ENCODE measurements around the gene GPR37. TPM values are rescaled to one million over a fixed set of nuclear protein-coding genes. Genes with fewer than 3 reads are reported as not detected.

Gene GPR37
- polyA plus RNA-seq, 1 donor from 2014 or later: 1.4 TPM

DNA sequence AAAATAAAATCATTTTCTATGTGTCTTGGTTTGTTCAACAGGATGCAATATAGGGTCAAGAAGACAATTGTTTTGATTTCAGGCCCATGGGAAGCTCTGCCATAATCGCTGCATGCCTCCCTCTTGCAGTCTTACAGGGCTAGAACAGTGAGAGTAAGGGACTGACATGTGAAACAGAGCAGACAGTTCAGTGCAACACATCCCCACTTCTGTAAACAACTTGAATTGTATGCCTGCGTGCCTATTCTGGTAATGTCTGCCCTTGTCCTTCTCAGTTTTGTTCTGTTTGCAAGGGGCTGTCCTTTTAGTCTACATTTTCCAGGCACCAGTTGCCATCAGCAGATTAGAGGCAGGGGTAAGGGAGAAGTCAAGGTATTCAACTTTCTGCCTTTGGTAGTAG lies 34.8 kb upstream of the GPR37 start:
- Histone ChIP-seq H3K79me2 (replicated peaks; ENCODE audit: insufficient read depth, low read length) (no peaks in the 10 kb centered on the region), H3K27me3 (ENCODE audit: insufficient read depth, low read depth, low read length) (no peaks in the 10 kb centered on the region), H3K9me2 (ENCODE audit: insufficient read depth, low read length) (no peaks in the 10 kb centered on the region), H3K4me2 (ENCODE audit: low read length) (no peak overlapping the region), H2AFZ (ENCODE audit: low read depth, low read length) (no peak overlapping the region), H3K9ac (ENCODE audit: low read length) (no peak overlapping the region), H3F3A (ENCODE audit: insufficient read depth, low read length, poor library complexity, severe bottlenecking) (no peaks in the 10 kb centered on the region), H3K9me3 (ENCODE audit: low read length) (no peaks in the 10 kb centered on the region), H3K36me3 (ENCODE audit: insufficient read depth, low read length) (no peaks in the 10 kb centered on the region), H4K20me1 (ENCODE audit: insufficient read depth) (no peaks in the 10 kb centered on the region), H3K4me3 (ENCODE audit: low read length) (no peak overlapping the region), H3K27ac (ENCODE audit: low read length) (no peak overlapping the region)
- TF ChIP-seq MXI1 (conservative IDR thresholded peaks at IDR 0.05; ENCODE audit: poor library complexity, severe bottlenecking) (no peak), RAD21 (conservative IDR thresholded peaks at IDR 0.05) (no peak), CTCF (IDR thresholded peaks at IDR 0.05; ENCODE audit: poor library complexity, severe bottlenecking) (no peak), EZH2 (IDR thresholded peaks at IDR 0.05; ENCODE audit: borderline replicate concordance, insufficient read depth, low read length, poor library complexity, severe bottlenecking) (no peak), EP300 (conservative IDR thresholded peaks at IDR 0.05; ENCODE audit: poor library complexity, severe bottlenecking) (no peak), TAF1 (IDR thresholded peaks at IDR 0.05; ENCODE audit: low read depth) (no peak), POLR2AphosphoS5 (IDR thresholded peaks at IDR 0.05) (no peak), SMC3 (conservative IDR thresholded peaks at IDR 0.05; ENCODE audit: poor library complexity) (no peak)
- TF ChIP-seq, protein P1, sequence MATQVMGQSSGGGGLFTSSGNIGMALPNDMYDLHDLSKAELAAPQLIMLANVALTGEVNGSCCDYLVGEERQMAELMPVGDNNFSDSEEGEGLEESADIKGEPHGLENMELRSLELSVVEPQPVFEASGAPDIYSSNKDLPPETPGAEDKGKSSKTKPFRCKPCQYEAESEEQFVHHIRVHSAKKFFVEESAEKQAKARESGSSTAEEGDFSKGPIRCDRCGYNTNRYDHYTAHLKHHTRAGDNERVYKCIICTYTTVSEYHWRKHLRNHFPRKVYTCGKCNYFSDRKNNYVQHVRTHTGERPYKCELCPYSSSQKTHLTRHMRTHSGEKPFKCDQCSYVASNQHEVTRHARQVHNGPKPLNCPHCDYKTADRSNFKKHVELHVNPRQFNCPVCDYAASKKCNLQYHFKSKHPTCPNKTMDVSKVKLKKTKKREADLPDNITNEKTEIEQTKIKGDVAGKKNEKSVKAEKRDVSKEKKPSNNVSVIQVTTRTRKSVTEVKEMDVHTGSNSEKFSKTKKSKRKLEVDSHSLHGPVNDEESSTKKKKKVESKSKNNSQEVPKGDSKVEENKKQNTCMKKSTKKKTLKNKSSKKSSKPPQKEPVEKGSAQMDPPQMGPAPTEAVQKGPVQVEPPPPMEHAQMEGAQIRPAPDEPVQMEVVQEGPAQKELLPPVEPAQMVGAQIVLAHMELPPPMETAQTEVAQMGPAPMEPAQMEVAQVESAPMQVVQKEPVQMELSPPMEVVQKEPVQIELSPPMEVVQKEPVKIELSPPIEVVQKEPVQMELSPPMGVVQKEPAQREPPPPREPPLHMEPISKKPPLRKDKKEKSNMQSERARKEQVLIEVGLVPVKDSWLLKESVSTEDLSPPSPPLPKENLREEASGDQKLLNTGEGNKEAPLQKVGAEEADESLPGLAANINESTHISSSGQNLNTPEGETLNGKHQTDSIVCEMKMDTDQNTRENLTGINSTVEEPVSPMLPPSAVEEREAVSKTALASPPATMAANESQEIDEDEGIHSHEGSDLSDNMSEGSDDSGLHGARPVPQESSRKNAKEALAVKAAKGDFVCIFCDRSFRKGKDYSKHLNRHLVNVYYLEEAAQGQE (IDR thresholded peaks at IDR 0.05; ENCODE audit: borderline replicate concordance): no peak

DNA sequence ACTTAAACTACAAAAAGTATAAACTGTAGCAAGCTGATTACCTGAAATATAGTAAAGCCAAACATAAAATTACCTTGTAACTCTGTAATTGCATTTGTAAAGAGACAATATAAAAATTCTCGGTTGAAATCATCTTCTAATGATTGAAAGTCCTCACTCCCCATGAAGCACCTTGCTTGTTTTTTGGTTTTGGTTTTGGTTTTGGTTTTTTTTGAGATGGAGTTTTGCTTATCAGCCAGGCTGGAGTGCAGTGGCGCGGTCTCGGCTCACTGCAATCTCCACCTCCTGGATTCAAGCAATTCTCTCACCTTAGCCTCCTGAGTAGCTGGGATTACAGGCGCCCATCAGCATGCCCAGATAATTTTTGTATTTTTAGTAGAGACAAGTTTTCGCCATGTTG lies 33.9 kb upstream of the GPR37 start:
- no peak overlapping the region for H3K4me3 ChIP-seq (ENCODE audit: low read length)
- H3K27ac ChIP-seq (ENCODE audit: low read length): no peak overlapping the region
- H3K36me3 ChIP-seq (ENCODE audit: insufficient read depth, low read length): no peaks in the 10 kb centered on the region
- H3F3A ChIP-seq (ENCODE audit: insufficient read depth, low read length, poor library complexity, severe bottlenecking): no peaks in the 10 kb centered on the region
- no peaks in the 10 kb centered on the region for H3K9me3 ChIP-seq (ENCODE audit: low read length)
- no peak overlapping the region for H3K9ac ChIP-seq (ENCODE audit: low read length)
- no peaks in the 10 kb centered on the region for H4K20me1 ChIP-seq (ENCODE audit: insufficient read depth)
- TF ChIP-seq CTCF (IDR thresholded peaks at IDR 0.05; ENCODE audit: poor library complexity, severe bottlenecking) (no peak), MXI1 (conservative IDR thresholded peaks at IDR 0.05; ENCODE audit: poor library complexity, severe bottlenecking) (no peak), SMC3 (conservative IDR thresholded peaks at IDR 0.05; ENCODE audit: poor library complexity) (no peak), RAD21 (conservative IDR thresholded peaks at IDR 0.05) (no peak), POLR2AphosphoS5 (IDR thresholded peaks at IDR 0.05) (no peak), TAF1 (IDR thresholded peaks at IDR 0.05; ENCODE audit: low read depth) (no peak), EZH2 (IDR thresholded peaks at IDR 0.05; ENCODE audit: borderline replicate concordance, insufficient read depth, low read length, poor library complexity, severe bottlenecking) (no peak), EP300 (conservative IDR thresholded peaks at IDR 0.05; ENCODE audit: poor library complexity, severe bottlenecking) (no peak)
- TF ChIP-seq, protein P1 (IDR thresholded peaks at IDR 0.05; ENCODE audit: borderline replicate concordance): no peak
- no peaks in the 10 kb centered on the region for H3K79me2 ChIP-seq (replicated peaks; ENCODE audit: insufficient read depth, low read length)
- H2AFZ ChIP-seq (ENCODE audit: low read depth, low read length): no peak overlapping the region
- H3K4me2 ChIP-seq (ENCODE audit: low read length): no peak overlapping the region
- H3K27me3 ChIP-seq (ENCODE audit: insufficient read depth, low read depth, low read length): no peaks in the 10 kb centered on the region
- H3K9me2 ChIP-seq (ENCODE audit: insufficient read depth, low read length): no peaks in the 10 kb centered on the region
